H1 (cell line): Measurements from ENCODE around the gene KCNB1. TPM values are rescaled to one million over a fixed set of nuclear protein-coding genes. Genes with fewer than 3 reads are reported as not detected.

Experiments
- CBX8 ChIP-seq: fragments of 300-800, 300-1000 bp; sonication (generic); IDR thresholded peaks from 2 replicates; pipeline ENCODE4 v1.7.1; 2016; ENCODE audit warnings: low read depth, low read length, borderline replicate concordance
- CHD7 ChIP-seq: fragments of 300-600 bp; sonication (generic); IDR thresholded peaks from 2 replicates; pipeline ENCODE4 v1.7.1; 2012; ENCODE audit warnings: low read length, moderate library complexity, mild to moderate bottlenecking, inconsistent platforms; ENCODE audit not compliant: insufficient replicate concordance
- FOSL1 ChIP-seq: IDR thresholded peaks from 2 replicates; pipeline ENCODE4 v1.6.1; 2011; ENCODE audit warnings: mild to moderate bottlenecking, low read depth, low read length, moderate library complexity; ENCODE audit not compliant: insufficient read depth
- RAD21 ChIP-seq, 2 experiments: IDR thresholded peaks in 1 of 2; conservative IDR thresholded peaks in 1 of 2; 2 replicates each; pipeline ENCODE4 v1.6.1; 2011; ENCODE audit warnings: low read depth in 2 of 2, low read length in 2 of 2, improper control_type of control experiment in 1 of 2, inconsistent platforms in 1 of 2, mild to moderate bottlenecking in 1 of 2, moderate library complexity in 1 of 2
- polyA plus RNA-seq, 7 experiments: library from polyadenylated mRNA; depleted of rRNA in 3 of 7; stranded (reverse) in 5 of 7; unstranded in 2 of 7; fragments of >200 nt in 5 of 7; fragments of 200-250 nt in 2 of 7; gene quantifications; 1 replicate in 5 of 7; 2 replicates in 1 of 7; 4 replicates in 1 of 7; pipeline versions ENCODE4 v1.2.1 to v1.2.3, GENCODE V29; 2011 to 2013; ENCODE audit warnings: missing spikeins in 2 of 7, mixed read lengths in 2 of 7
- total RNA-seq: library from RNA; stranded (reverse); fragmentation: NEBNext Ultra II Directional; extraction: Animal tissue kit (Norgen Biotek cat#: 25700); gene quantifications from 2 replicates; pipeline ENCODE4 v1.2.1, GENCODE V29; 2021

The KCNB1 gene
- total and polyA plus RNA-seq, 2 of the 8 experiments (the other 6 are each of a cell fraction or from before 2014, with no cell fraction given), result 0.58 to 0.67 TPM

GRCh38 chr20:49496043-49496442, 13.6 kb upstream of the KCNB1 start (continued):
- no peak for TF ChIP-seq CHD7
- TF ChIP-seq FOSL1, result no peak
- TF ChIP-seq RAD21 (IDR thresholded peaks at IDR 0.05 in 1 of 2, conservative IDR thresholded peaks at IDR 0.05 in 1 of 2; ENCODE audit: low read depth in 2 of 2, low read length in 2 of 2), result no peak
- no peak for TF ChIP-seq CBX8
